ENCODE measurements around the gene MS4A6A.
"Not testable (repeated sequence)": the region's sequence is repeated elsewhere in the genome, so short reads cannot be mapped to it uniquely, and the experiment has no call there.

MS4A6A gene

GRCh38 chr11:60182541-60183330, at the start of gene MS4A6A:
Gene MS4A6A, minus strand, starts transcription at chr11:60183083. Its CDS starts 1,356 bp downstream, at chr11:60181727.
- no peak for FAIRE-seq

- FAIRE-seq: no peak
These were observed 47.8 kb upstream of the MS4A6A start for GRCh38 chr11:60230681-60231080.

- no peak for FAIRE-seq
These were observed 39.3 kb upstream of the MS4A6A start for GRCh38 chr11:60222141-60222540.

- FAIRE-seq: no peak
These were observed 38.8 kb upstream of the MS4A6A start for GRCh38 chr11:60221692-60222091.

- no peak for FAIRE-seq
These were observed 38.3 kb upstream of the MS4A6A start for GRCh38 chr11:60221181-60221580.

- FAIRE-seq: no peak
These were observed 31.5 kb upstream of the MS4A6A start for GRCh38 chr11:60214386-60214785.

- no peak for FAIRE-seq
These were observed 28.3 kb upstream of the MS4A6A start for GRCh38 chr11:60211206-60211605.

- no peak for FAIRE-seq
These were observed 27.1 kb upstream of the MS4A6A start for GRCh38 chr11:60209977-60210376.

GRCh38 chr11:60208951-60209350, 26.1 kb upstream of the MS4A6A start:
- FAIRE-seq: no peak

- no peak for FAIRE-seq
These were observed 25.4 kb upstream of the MS4A6A start for GRCh38 chr11:60208146-60208895.

- FAIRE-seq: no peak
These were observed 23.7 kb upstream of the MS4A6A start for GRCh38 chr11:60206616-60207015.

GRCh38 chr11:60204922-60205321, 22.0 kb upstream of the MS4A6A start:
- FAIRE-seq: no peak

GRCh38 chr11:60201334-60201733, 18.5 kb upstream of the MS4A6A start:
- not testable (repeated sequence) for FAIRE-seq

GRCh38 chr11:60197442-60197841, 14.6 kb upstream of the MS4A6A start:
- no peak for FAIRE-seq

GRCh38 chr11:60195923-60196368, 13.1 kb upstream of the MS4A6A start:
- no peak for FAIRE-seq

- FAIRE-seq: no peak
These were observed 11.6 kb upstream of the MS4A6A start for GRCh38 chr11:60194511-60194910.

- no peak for FAIRE-seq
These were observed 11.0 kb upstream of the MS4A6A start for GRCh38 chr11:60193687-60194433.

- not testable (repeated sequence) for FAIRE-seq
These were observed 9.7 kb upstream of the MS4A6A start for GRCh38 chr11:60192564-60192963.

- not testable (repeated sequence) for FAIRE-seq
These were observed 5.6 kb upstream of the MS4A6A start for GRCh38 chr11:60188481-60188880.

- not testable (repeated sequence) for FAIRE-seq
These were observed 3.2 kb upstream of the MS4A6A start for GRCh38 chr11:60186128-60186527.

GRCh38 chr11:60185512-60185827, 2.6 kb upstream of the MS4A6A start:
- FAIRE-seq: not testable (repeated sequence)

GRCh38 chr11:60184824-60185511, 2.1 kb upstream of the MS4A6A start:
- no peak for FAIRE-seq
